Measurements from ENCODE around the gene PTPRN2. TPM values are rescaled to one million over a fixed set of nuclear protein-coding genes. Genes with fewer than 3 reads are reported as not detected.

Gene PTPRN2
- total and polyA plus RNA-seq, 3 experiments from 2014 or later: 0.33 to 1.2 (median 0.42) TPM

- H3K36me3 Mint-ChIP-seq: peaks cover 0 to 2% (median 0%) of the 10 kb centered on the region in 3 donors
- no peak for DNase-seq
- no peaks in the 10 kb centered on the region for H3K27me3 ChIP-seq (ENCODE audit: insufficient read depth, low read length, poor library complexity, severe bottlenecking)
- ChIA-PET POLR2A (no interaction called here), CTCF (no interaction called here)
- H3K4me1 ChIP-seq (ENCODE audit: insufficient read depth, low read length): no peaks in the 10 kb centered on the region
- peaks cover 7 to 19% of the 10 kb centered on the region in 2 donors for H3K27me3 Mint-ChIP-seq
- no peaks in the 10 kb centered on the region for H3K4me1 Mint-ChIP-seq
- no peak overlapping the region for H3K4me3 ChIP-seq (ENCODE audit: low read length)
- no peaks in the 10 kb centered on the region for H3K36me3 ChIP-seq (ENCODE audit: insufficient read depth, low read length)
- no peak overlapping the region for H3K27ac ChIP-seq (ENCODE audit: low read depth, low read length)
- no peaks in the 10 kb centered on the region for H3K9me3 Mint-ChIP-seq
- H3K9me3 ChIP-seq (ENCODE audit: low read length): no peaks in the 10 kb centered on the region
- no peak overlapping the region for H3K4me3 Mint-ChIP-seq
- H3K27ac Mint-ChIP-seq: no peak overlapping the region
These were observed 1064.3 kb downstream of the PTPRN2 start for GRCh38 chr7:157523371-157523765.

DNA sequence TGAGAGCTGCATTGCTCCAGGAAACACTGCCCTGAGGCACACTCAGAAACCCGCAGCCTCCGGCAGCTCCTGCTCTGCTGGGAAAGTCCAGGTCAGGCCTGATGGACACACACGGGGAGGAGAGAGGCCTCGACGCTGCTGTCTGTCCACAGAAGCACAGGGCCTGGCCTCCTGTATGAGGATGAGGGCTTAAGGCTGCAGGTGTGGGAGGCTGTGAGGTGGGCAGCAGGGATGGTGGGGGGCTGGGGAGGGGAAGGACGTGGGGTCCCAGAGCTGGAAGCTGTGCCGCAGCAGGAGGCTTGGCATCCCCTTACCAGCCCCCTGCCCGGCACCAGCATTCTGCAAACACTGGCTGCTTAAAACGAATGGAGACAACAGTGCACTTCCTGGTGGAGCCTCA, 1064.7 kb downstream of the PTPRN2 start:
- no peaks in the 10 kb centered on the region for H3K27me3 ChIP-seq (ENCODE audit: insufficient read depth, low read length, poor library complexity, severe bottlenecking)
- Mint-ChIP-seq H3K36me3 (peaks cover 0 to 2% (median 0%) of the 10 kb centered on the region in 3 donors), H3K4me1 (no peaks in the 10 kb centered on the region), H3K9me3 (no peaks in the 10 kb centered on the region), H3K4me3 (no peak overlapping the region), H3K27me3 (peaks cover 8 to 19% of the 10 kb centered on the region in 2 donors), H3K27ac (no peak overlapping the region)
- ChIA-PET POLR2A (no interaction called here), CTCF (no interaction called here)
- H3K4me3 ChIP-seq (ENCODE audit: low read length): no peak overlapping the region
- H3K4me1 ChIP-seq (ENCODE audit: insufficient read depth, low read length): no peaks in the 10 kb centered on the region
- DNase-seq: no peak
- H3K27ac ChIP-seq (ENCODE audit: low read depth, low read length): no peak overlapping the region
- no peaks in the 10 kb centered on the region for H3K36me3 ChIP-seq (ENCODE audit: insufficient read depth, low read length)
- no peaks in the 10 kb centered on the region for H3K9me3 ChIP-seq (ENCODE audit: low read length)

- DNase-seq: no peak
- H3K9me3 Mint-ChIP-seq: no peaks in the 10 kb centered on the region
- Histone ChIP-seq H3K9me3 (ENCODE audit: low read length) (no peaks in the 10 kb centered on the region), H3K4me3 (ENCODE audit: low read length) (no peak overlapping the region), H3K36me3 (ENCODE audit: insufficient read depth, low read length) (no peaks in the 10 kb centered on the region), H3K27ac (ENCODE audit: low read depth, low read length) (no peak overlapping the region), H3K27me3 (ENCODE audit: insufficient read depth, low read length, poor library complexity, severe bottlenecking) (no peaks in the 10 kb centered on the region), H3K4me1 (ENCODE audit: insufficient read depth, low read length) (no peaks in the 10 kb centered on the region)
- CTCF ChIA-PET: no interaction called here
- peaks cover 0 to 2% (median 0%) of the 10 kb centered on the region in 3 donors for H3K36me3 Mint-ChIP-seq
- POLR2A ChIA-PET: no interaction called here
- H3K4me3 Mint-ChIP-seq: no peak overlapping the region
- H3K4me1 Mint-ChIP-seq: no peaks in the 10 kb centered on the region
- H3K27me3 Mint-ChIP-seq: peaks cover 8 to 19% of the 10 kb centered on the region in 2 donors
- peak overlapping the region in 1 of 8 donors; percentile 12 for H3K27ac Mint-ChIP-seq
These were observed 1065.4 kb downstream of the PTPRN2 start for GRCh38 chr7:157522189-157522588.

- Mint-ChIP-seq H3K27me3 (peaks cover 8 to 19% of the 10 kb centered on the region in 2 donors), H3K4me1 (no peaks in the 10 kb centered on the region), H3K36me3 (peaks cover 0 to 2% (median 0%) of the 10 kb centered on the region in 3 donors), H3K4me3 (no peak overlapping the region), H3K9me3 (no peaks in the 10 kb centered on the region), H3K27ac (no peak overlapping the region)
- no peak for DNase-seq
- Histone ChIP-seq H3K9me3 (ENCODE audit: low read length) (no peaks in the 10 kb centered on the region), H3K4me1 (ENCODE audit: insufficient read depth, low read length) (no peaks in the 10 kb centered on the region), H3K4me3 (ENCODE audit: low read length) (no peak overlapping the region), H3K27me3 (ENCODE audit: insufficient read depth, low read length, poor library complexity, severe bottlenecking) (no peaks in the 10 kb centered on the region), H3K36me3 (ENCODE audit: insufficient read depth, low read length) (no peaks in the 10 kb centered on the region), H3K27ac (ENCODE audit: low read depth, low read length) (no peak overlapping the region)
- POLR2A ChIA-PET: no interaction called here
- CTCF ChIA-PET: no interaction called here
These were observed 1065.9 kb downstream of the PTPRN2 start for GRCh38 chr7:157521752-157522151.

- ChIA-PET CTCF (no interaction called here), POLR2A (no interaction called here)
- Histone ChIP-seq H3K9me3 (ENCODE audit: low read length) (no peaks in the 10 kb centered on the region), H3K27me3 (ENCODE audit: insufficient read depth, low read length, poor library complexity, severe bottlenecking) (no peaks in the 10 kb centered on the region), H3K36me3 (ENCODE audit: insufficient read depth, low read length) (no peaks in the 10 kb centered on the region), H3K27ac (ENCODE audit: low read depth, low read length) (no peak overlapping the region), H3K4me3 (ENCODE audit: low read length) (no peak overlapping the region), H3K4me1 (ENCODE audit: insufficient read depth, low read length) (no peaks in the 10 kb centered on the region)
- no peaks in the 10 kb centered on the region for H3K4me1 Mint-ChIP-seq
- H3K9me3 Mint-ChIP-seq: no peaks in the 10 kb centered on the region
- H3K27ac Mint-ChIP-seq: no peak overlapping the region
- no peak overlapping the region for H3K4me3 Mint-ChIP-seq
- peaks cover 5 to 21% of the 10 kb centered on the region in 2 donors for H3K27me3 Mint-ChIP-seq
- DNase-seq: no peak
- H3K36me3 Mint-ChIP-seq: peaks cover 0 to 2% (median 0%) of the 10 kb centered on the region in 3 donors
These were observed 1066.4 kb downstream of the PTPRN2 start for GRCh38 chr7:157521061-157521731.

DNA sequence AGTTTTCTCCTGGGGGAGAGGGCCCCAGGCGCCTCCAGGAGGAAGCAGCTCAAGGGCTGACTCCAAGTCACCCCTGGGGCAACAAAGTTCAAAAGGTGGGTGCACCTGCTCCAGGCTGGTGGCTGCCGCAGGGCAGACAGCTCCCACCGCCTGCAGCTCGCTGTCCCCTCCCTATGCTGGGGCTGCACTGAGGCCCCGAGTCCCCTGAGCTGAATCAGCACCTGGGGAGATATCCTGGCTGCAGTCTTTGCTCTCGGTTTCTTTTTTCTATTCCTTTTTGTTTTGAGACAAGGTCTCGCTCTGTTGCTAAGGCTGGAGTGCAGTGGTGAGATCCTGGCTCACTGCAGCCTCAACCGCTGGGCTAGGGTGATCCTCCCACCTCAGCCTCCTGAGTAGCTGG, 1067.4 kb downstream of the PTPRN2 start:
- no peaks in the 10 kb centered on the region for H3K4me1 Mint-ChIP-seq
- POLR2A ChIA-PET: interaction anchor here (0.7 kb wide), 1 partner anchor 67 kb away, joined by 3 read pairs; no protein-coding TSS in a partner anchor
- Histone ChIP-seq H3K4me3 (ENCODE audit: low read length) (no peak overlapping the region), H3K27ac (ENCODE audit: low read depth, low read length) (no peak overlapping the region), H3K36me3 (ENCODE audit: insufficient read depth, low read length) (no peaks in the 10 kb centered on the region), H3K4me1 (ENCODE audit: insufficient read depth, low read length) (no peaks in the 10 kb centered on the region), H3K27me3 (ENCODE audit: insufficient read depth, low read length, poor library complexity, severe bottlenecking) (no peaks in the 10 kb centered on the region), H3K9me3 (ENCODE audit: low read length) (no peaks in the 10 kb centered on the region)
- no peak overlapping the region for H3K4me3 Mint-ChIP-seq
- peaks cover 5 to 17% of the 10 kb centered on the region in 2 donors for H3K27me3 Mint-ChIP-seq
- H3K27ac Mint-ChIP-seq: peak overlapping the region in 1 of 8 donors; percentile 60
- H3K36me3 Mint-ChIP-seq: peaks cover 0 to 1% (median 0%) of the 10 kb centered on the region in 3 donors
- CTCF ChIA-PET: no interaction called here
- no peaks in the 10 kb centered on the region for H3K9me3 Mint-ChIP-seq
- DNase-seq: no peak

- no peaks in the 10 kb centered on the region for H3K9me3 Mint-ChIP-seq
- H3K4me1 Mint-ChIP-seq: no peaks in the 10 kb centered on the region
- Histone ChIP-seq H3K4me1 (ENCODE audit: insufficient read depth, low read length) (no peaks in the 10 kb centered on the region), H3K36me3 (ENCODE audit: insufficient read depth, low read length) (no peaks in the 10 kb centered on the region), H3K9me3 (ENCODE audit: low read length) (no peaks in the 10 kb centered on the region), H3K27me3 (ENCODE audit: insufficient read depth, low read length, poor library complexity, severe bottlenecking) (no peaks in the 10 kb centered on the region), H3K4me3 (ENCODE audit: low read length) (no peak overlapping the region), H3K27ac (ENCODE audit: low read depth, low read length) (no peak overlapping the region)
- POLR2A ChIA-PET: interaction anchor here (0.7 kb wide), 1 partner anchor 66 kb away, joined by 3 read pairs; no protein-coding TSS in a partner anchor
- no peaks in the 10 kb centered on the region for H3K36me3 Mint-ChIP-seq
- H3K27ac Mint-ChIP-seq: peak overlapping the region in 1 of 8 donors; percentile 82
- CTCF ChIA-PET: no interaction called here
- no peak overlapping the region for H3K4me3 Mint-ChIP-seq
- no peak for DNase-seq
- peaks cover 7 to 17% of the 10 kb centered on the region in 2 donors for H3K27me3 Mint-ChIP-seq
These were observed 1067.8 kb downstream of the PTPRN2 start for GRCh38 chr7:157519798-157520244.

DNA sequence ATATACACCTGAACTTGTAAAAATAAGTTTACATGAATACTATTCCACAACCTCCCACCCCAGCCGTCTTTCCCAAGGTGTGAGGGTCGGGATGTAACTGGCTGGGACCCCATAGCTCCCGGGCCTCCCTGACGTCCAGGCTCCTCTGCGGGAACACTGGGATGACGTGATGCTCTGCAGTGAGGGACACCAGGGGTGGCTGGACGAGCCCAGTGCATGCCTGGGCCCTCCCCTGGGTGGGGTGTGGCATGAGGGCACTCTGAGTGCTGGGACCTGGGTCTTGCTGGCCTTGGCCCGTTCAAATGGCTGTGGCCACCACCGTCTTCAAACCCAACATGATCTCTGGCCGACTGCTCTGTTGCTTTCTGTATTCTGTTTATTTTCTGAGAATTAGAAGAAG, 1068.4 kb downstream of the PTPRN2 start:
- Histone ChIP-seq H3K9me3 (ENCODE audit: low read length) (no peaks in the 10 kb centered on the region), H3K27ac (ENCODE audit: low read depth, low read length) (no peak overlapping the region), H3K27me3 (ENCODE audit: insufficient read depth, low read length, poor library complexity, severe bottlenecking) (no peaks in the 10 kb centered on the region), H3K36me3 (ENCODE audit: insufficient read depth, low read length) (no peaks in the 10 kb centered on the region), H3K4me1 (ENCODE audit: insufficient read depth, low read length) (no peaks in the 10 kb centered on the region), H3K4me3 (ENCODE audit: low read length) (no peak overlapping the region)
- H3K36me3 Mint-ChIP-seq: no peaks in the 10 kb centered on the region
- H3K9me3 Mint-ChIP-seq: no peaks in the 10 kb centered on the region
- DNase-seq: no peak
- H3K4me1 Mint-ChIP-seq: no peaks in the 10 kb centered on the region
- POLR2A ChIA-PET: no interaction called here
- peaks cover 7 to 18% of the 10 kb centered on the region in 2 donors for H3K27me3 Mint-ChIP-seq
- CTCF ChIA-PET: no interaction called here
- H3K4me3 Mint-ChIP-seq: no peak overlapping the region
- peak overlapping the region in 1 of 8 donors; percentile 60 for H3K27ac Mint-ChIP-seq

Measured in CD8-positive, alpha-beta memory T cell (primary cell).